GM21381 (cell line): ENCODE data around the gene CCL22.
A peak's percentile ranks its signal among the peaks of the same experiment; 100 is the strongest.
"Not testable (repeated sequence)": the region's sequence is repeated elsewhere in the genome, so short reads cannot be mapped to it uniquely, and the experiment has no call there.

Experiments
- ATAC-seq: cut with Tn5 transposase; IDR thresholded peaks from one replicate; pipeline ENCODE4 v1.9.1; 2021; ENCODE audit warnings: mild to moderate bottlenecking, moderate library complexity; ENCODE audit not compliant: unreplicated experiment

CCL22 gene

DNA sequence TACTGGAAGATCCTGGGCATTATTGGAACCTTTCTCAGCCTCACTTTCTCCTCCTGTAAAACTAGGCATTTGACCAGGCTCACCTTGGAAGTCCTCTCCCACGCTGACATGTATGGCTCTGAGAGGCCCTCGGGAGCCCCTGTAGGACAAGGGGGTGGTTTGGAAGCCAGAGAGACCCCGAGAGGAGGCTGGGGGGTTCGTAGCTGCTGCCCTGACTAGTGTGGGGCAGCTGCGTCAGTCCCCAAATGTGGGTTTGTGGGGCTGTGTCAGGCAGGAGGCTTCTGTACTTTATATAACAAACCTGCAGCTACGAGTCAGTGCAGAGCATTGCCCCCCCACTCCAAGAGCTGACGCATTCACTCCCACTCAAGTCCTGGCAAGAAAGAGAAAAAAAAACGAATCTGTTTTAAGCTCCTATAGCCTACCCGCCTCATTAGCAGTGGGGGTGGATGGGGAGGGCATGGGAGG, 15.5 kb downstream of the CCL22 start:
- no peak for ATAC-seq

- ATAC-seq = not testable (repeated sequence)
Observed at GRCh38 chr16:57374925-57375465, 16.4 kb downstream of the CCL22 start.

- ATAC-seq = no peak
Observed at GRCh38 chr16:57376313-57376818, 17.8 kb downstream of the CCL22 start.

DNA sequence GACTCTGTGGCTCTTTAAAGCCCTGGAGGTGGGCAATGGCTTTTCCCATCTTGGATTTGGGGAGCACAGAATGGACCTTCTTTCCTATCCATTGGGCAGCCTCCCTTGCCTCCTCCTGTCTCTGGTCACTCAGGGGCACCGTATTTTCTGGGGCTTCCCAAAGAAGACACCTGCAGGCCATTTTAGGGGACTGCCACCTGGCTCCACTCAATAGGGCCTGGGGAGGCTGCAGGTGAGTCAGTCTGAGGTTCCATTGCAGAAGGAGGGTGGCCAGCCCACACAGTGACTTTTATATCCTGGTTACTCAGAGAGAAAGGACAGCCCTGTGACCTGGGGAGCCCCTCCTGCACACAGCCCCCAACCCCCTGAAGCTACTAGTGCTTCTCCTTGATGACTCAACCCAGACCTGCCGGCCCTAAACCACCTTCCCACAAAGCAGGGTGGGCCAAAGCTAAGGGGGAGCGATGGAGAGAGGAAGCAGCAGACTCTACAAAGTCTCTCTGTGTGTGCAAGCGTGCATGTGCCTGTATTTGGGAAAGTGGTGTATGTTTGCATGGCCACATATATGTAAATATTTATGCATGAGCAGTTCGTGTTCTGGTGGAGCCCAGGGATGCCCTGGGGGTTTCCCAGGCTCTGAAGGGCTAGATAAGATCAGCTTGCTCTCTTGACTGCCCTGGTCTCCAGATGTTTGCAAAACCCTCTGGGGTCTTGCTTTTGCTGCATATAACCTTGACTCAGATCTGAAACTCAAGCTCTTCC, 18.7 kb downstream of the CCL22 start:
- ATAC-seq = peak; percentile 60

- ATAC-seq = no peak
Observed at GRCh38 chr16:57379579-57379978, 21.0 kb downstream of the CCL22 start.

- ATAC-seq = no peak
Observed at GRCh38 chr16:57380671-57381462, 22.3 kb downstream of the CCL22 start.

DNA sequence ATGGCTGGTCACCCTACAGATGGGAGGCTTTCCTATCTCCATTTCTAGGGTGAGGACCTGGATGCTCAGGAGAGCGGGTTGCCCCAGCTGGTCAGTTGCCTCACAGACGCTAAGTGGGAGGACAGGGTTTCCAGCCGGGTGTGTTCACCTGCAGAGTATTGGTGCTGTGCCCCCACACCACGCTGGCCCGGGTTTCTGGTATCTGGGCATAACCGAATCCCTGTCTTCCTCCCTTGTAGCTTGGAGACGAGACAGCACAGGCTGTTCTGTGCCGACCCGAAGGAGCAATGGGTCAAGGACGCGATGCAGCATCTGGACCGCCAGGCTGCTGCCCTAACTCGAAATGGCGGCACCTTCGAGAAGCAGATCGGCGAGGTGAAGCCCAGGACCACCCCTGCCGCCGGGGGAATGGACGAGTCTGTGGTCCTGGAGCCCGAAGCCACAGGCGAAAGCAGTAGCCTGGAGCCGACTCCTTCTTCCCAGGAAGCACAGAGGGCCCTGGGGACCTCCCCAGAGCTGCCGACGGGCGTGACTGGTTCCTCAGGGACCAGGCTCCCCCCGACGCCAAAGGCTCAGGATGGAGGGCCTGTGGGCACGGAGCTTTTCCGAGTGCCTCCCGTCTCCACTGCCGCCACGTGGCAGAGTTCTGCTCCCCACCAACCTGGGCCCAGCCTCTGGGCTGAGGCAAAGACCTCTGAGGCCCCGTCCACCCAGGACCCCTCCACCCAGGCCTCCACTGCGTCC, 23.4 kb downstream of the CCL22 start:
- no peak for ATAC-seq

- ATAC-seq = no peak
Observed at GRCh38 chr16:57382535-57383275, 24.1 kb downstream of the CCL22 start.

DNA sequence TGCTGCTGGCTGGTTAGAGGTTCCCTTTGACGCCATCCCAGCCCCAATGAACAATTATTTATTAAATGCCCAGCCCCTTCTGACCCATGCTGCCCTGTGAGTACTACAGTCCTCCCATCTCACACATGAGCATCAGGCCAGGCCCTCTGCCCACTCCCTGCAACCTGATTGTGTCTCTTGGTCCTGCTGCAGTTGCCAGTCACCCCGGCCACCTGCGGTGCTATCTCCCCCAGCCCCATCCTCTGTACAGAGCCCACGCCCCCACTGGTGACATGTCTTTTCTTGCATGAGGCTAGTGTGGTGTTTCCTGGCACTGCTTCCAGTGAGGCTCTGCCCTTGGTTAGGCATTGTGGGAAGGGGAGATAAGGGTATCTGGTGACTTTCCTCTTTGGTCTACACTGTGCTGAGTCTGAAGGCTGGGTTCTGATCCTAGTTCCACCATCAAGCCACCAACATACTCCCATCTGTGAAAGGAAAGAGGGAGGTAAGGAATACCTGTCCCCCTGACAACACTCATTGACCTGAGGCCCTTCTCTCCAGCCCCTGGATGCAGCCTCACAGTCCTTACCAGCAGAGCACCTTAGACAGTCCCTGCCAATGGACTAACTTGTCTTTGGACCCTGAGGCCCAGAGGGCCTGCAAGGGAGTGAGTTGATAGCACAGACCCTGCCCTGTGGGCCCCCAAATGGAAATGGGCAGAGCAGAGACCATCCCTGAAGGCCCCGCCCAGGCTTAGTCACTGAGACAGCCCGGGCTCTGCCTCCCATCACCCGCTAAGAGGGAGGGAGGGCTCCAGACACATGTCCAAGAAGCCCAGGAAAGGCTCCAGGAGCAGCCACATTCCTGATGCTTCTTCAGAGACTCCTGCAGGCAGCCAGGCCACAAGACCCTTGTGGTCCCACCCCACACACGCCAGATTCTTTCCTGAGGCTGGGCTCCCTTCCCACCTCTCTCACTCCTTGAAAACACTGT, 25.0 kb downstream of the CCL22 start:
- no peak for ATAC-seq

- no peak for ATAC-seq
Observed at GRCh38 chr16:57384248-57385070, 25.9 kb downstream of the CCL22 start.

- no peak for ATAC-seq
Observed at GRCh38 chr16:57385083-57385482, 26.5 kb downstream of the CCL22 start.

DNA sequence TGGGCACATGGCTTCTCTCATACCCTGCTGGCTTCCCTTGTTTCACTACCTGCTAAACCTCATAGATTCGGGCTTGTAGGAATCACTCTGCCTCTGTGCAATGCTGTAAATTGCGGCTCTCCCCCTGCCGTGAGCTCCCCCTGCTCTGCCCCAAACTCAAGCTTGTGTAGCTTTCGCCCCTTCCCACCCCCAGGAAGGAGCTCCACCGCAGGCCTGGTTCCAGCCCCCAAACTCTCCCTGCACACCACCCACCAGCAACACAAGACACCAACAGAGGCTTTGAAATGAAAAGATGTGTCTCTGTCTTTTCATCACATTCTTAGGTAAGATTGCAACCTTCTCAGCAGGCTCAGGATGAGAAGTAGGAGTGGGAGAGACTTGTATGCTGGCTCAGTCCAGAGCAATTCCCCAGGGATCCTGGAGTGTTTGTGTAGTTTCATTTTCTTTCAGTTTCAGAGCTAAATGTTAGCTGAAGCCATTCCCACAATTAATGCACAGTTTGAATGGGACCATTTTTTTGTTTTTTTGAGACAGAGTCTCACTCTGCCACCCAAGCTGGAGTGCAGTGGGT, 27.9 kb downstream of the CCL22 start:
- no peak for ATAC-seq

- ATAC-seq = peak; percentile 40
Observed at GRCh38 chr16:57387598-57388354, 29.2 kb downstream of the CCL22 start.

DNA sequence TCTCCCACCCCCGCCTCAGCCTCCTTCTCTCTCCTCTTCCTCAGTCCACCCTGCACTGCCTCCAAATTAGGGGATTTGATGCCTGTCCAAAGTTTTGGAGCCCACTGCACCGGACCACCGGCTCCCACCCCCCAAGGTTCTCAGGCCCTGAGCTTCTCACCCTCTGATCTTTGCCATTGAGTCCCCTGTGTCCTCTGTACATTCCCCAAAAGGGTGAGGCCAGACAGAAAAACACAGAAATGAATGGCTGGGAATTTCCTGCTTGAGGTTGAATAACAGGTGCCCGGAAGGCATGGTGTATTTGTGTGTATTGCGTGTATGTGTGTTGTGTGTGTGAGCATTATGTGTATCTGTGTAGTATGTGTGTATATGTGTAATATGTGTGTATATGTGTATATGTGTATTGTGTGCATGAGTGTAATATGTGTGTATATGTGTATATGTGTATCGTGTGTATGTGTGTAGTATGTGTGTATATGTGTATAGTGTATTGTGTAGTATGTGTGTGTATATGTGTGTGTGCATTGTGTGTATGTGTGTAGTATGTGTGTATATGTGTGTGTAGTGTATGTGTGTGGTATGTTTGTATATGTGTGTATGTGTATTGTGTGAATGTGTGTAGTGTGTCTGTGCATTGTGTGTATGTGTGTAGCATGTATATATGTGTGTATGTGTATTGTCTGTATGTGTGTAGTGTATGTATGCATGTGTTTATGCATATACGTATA, 29.9 kb downstream of the CCL22 start:
- ATAC-seq = peak; percentile 55

- no peak for ATAC-seq
Observed at GRCh38 chr16:57389087-57389468, 30.5 kb downstream of the CCL22 start.

- ATAC-seq = no peak
Observed at GRCh38 chr16:57390636-57391295, 32.2 kb downstream of the CCL22 start.
